GM12878 (cell line): ENCODE data around the gene SLC6A11. TPM values are rescaled to one million over a fixed set of nuclear protein-coding genes. Genes with fewer than 3 reads are reported as not detected.

Experiments
- ATAC-seq: fragments of 200-7000 bp; cut with Tn5 transposase; 3 replicates; pipeline ENCODE4 v1.9.1; 2020; ENCODE audit warnings: mild to moderate bottlenecking, moderate library complexity
- BruUV-seq: library from RNA; stranded (reverse); fragments of 400-500 nt; replicated peaks from 2 replicates; lab custom pipeline; 2021; lab: Mats Ljungman, UMichigan
- CTCF ChIA-PET: fragments of 300-600 bp; sonication (Branson Sonifier 250); formaldehyde crosslinking; extraction: SDS; loops from one replicate; lab custom pipeline; 2021; ENCODE audit warnings: inconsistent platforms; lab: Yijun Ruan, JAX
- POLR2A ChIA-PET: fragments of 350-600 bp; formaldehyde crosslinking; extraction: SDS; loops from one replicate; lab custom pipeline; 2021; ENCODE audit warnings: inconsistent platforms; lab: Charles Lee
- RAD21 ChIA-PET: fragments of 300-600 bp; sonication (Branson Sonifier 250); formaldehyde crosslinking; loops from one replicate; lab custom pipeline; 2023; ENCODE audit warnings: antibody characterized with exemption; ENCODE audit not compliant: unreplicated experiment; lab: Charles Lee
- SMC1A ChIA-PET: fragments of 300-600 bp; sonication (Branson Sonifier 250); formaldehyde crosslinking; loops from one replicate; lab custom pipeline; 2023; ENCODE audit not compliant: unreplicated experiment, uncharacterized antibody; lab: Charles Lee
- DNase-seq: peaks from one replicate; pipeline ENCODE4 v3.0.0-alpha.2; 2011; ENCODE audit warnings: low read depth, low spot score
- FAIRE-seq: peaks from 3 replicates; lab custom pipeline; 2011; peaks lifted over from hg19 to GRCh38; lab: Jason Lieb, UNC
- H2AFZ ChIP-seq: 2 replicates; pipeline ENCODE4 v1.6.0; 2011; ENCODE audit warnings: low read depth, low read length, control low read depth; ENCODE audit not compliant: control insufficient read depth
- H3K27ac ChIP-seq: 2 replicates; pipeline ENCODE4 v1.5.1; 2011; ENCODE audit warnings: control low read depth; ENCODE audit not compliant: control insufficient read depth, insufficient read depth
- H3K27me3 ChIP-seq, 2 experiments: replicated peaks in 1 of 2; 2 replicates each; pipeline versions ENCODE4 v1.6.0 to v1.6.1; 2011; ENCODE audit warnings: low read length in 1 of 2; ENCODE audit not compliant: control insufficient read depth in 2 of 2, insufficient read depth in 2 of 2
- H3K36me3 ChIP-seq, 2 experiments: 2 replicates each; pipeline ENCODE4 v1.5.1; 2011; ENCODE audit warnings: low read length in 1 of 2; ENCODE audit not compliant: control insufficient read depth in 2 of 2, insufficient read depth in 2 of 2
- H3K4me1 ChIP-seq: 2 replicates; pipeline ENCODE4 v1.6.1; 2011; ENCODE audit warnings: mild to moderate bottlenecking, low read length, moderate library complexity, mixed read lengths; ENCODE audit not compliant: control insufficient read depth, insufficient read depth
- H3K4me2 ChIP-seq: 2 replicates; pipeline ENCODE4 v1.6.0; 2011; ENCODE audit warnings: control low read depth; ENCODE audit not compliant: control insufficient read depth, insufficient read depth
- H3K4me3 ChIP-seq: fragments of 200-600 bp; sonication (generic); 2 replicates; pipeline ENCODE4 v1.5.1; 2016
- H3K79me2 ChIP-seq: 2 replicates; pipeline ENCODE4 v1.6.0; 2011; ENCODE audit warnings: low read length; ENCODE audit not compliant: control insufficient read depth, insufficient read depth
- H3K9ac ChIP-seq: 2 replicates; pipeline ENCODE4 v1.8.0; 2011; ENCODE audit warnings: low read length, control low read depth, mixed read lengths; ENCODE audit not compliant: control insufficient read depth, insufficient read depth
- H3K9me3 ChIP-seq: replicated peaks from 3 replicates; pipeline ENCODE4 v1.5.1; 2011; ENCODE audit warnings: mild to moderate bottlenecking, low read length; ENCODE audit not compliant: control insufficient read depth, insufficient read depth
- H4K20me1 ChIP-seq: 2 replicates; pipeline ENCODE4 v1.6.0; 2011; ENCODE audit not compliant: control insufficient read depth, insufficient read depth
- ATF7 ChIP-seq: fragments of 450-650 bp; IDR thresholded peaks from 2 replicates; pipeline ENCODE4 v1.6.1; 2016; ENCODE audit warnings: low read depth, mild to moderate bottlenecking
- BCL11A ChIP-seq: IDR thresholded peaks from 2 replicates; pipeline ENCODE4 v1.6.1; 2011; ENCODE audit warnings: low read depth, low read length
- CBFB ChIP-seq: IDR thresholded peaks from 2 replicates; pipeline ENCODE4 v1.6.1; 2016; ENCODE audit warnings: antibody characterized with exemption, low read depth
- CHD4 ChIP-seq: fragments of 200-600 bp; sonication (generic); IDR thresholded peaks from 2 replicates; pipeline ENCODE4 v1.6.1; 2016; ENCODE audit warnings: mild to moderate bottlenecking
- CREM ChIP-seq: IDR thresholded peaks from 2 replicates; pipeline ENCODE4 v1.6.1; 2014; ENCODE audit warnings: antibody characterized with exemption, low read depth
- EED ChIP-seq: sonication (generic); IDR thresholded peaks from 2 replicates; pipeline ENCODE4 v1.6.1; 2016; ENCODE audit warnings: antibody characterized with exemption, low read depth
- FOXK2 ChIP-seq: fragments of 450-650 bp; IDR thresholded peaks from 2 replicates; pipeline ENCODE4 v1.6.1; 2017; ENCODE audit warnings: mild to moderate bottlenecking, moderate library complexity
- GABPA ChIP-seq: IDR thresholded peaks from 2 replicates; pipeline ENCODE4 v1.6.1; 2014; ENCODE audit warnings: antibody characterized with exemption, low read depth, mild to moderate bottlenecking, inconsistent platforms
- HDAC6 ChIP-seq: fragments of 200-600 bp; sonication (generic); IDR thresholded peaks from one replicate; pipeline ENCODE4 v1.8.0; 2017; ENCODE audit warnings: antibody characterized with exemption; ENCODE audit not compliant: unreplicated experiment
- KDM1A ChIP-seq: fragments of 200-600 bp; sonication (generic); IDR thresholded peaks from 2 replicates; pipeline ENCODE4 v1.6.1; 2016; ENCODE audit warnings: borderline replicate concordance
- NFYA ChIP-seq: IDR thresholded peaks from 2 replicates; pipeline ENCODE4 v1.6.1; 2011; ENCODE audit warnings: low read depth, mild to moderate bottlenecking, low read length, improper control_type of control experiment, borderline replicate concordance
- NFYB ChIP-seq: IDR thresholded peaks from 2 replicates; pipeline ENCODE4 v1.6.1; 2011; ENCODE audit warnings: low read depth, mild to moderate bottlenecking, low read length, improper control_type of control experiment, moderate library complexity; ENCODE audit not compliant: insufficient read depth
- PML ChIP-seq: IDR thresholded peaks from 2 replicates; pipeline ENCODE4 v1.6.1; 2012; ENCODE audit warnings: low read length, inconsistent platforms
- RBBP5 ChIP-seq: fragments of 200-600 bp; sonication (generic); conservative IDR thresholded peaks from 2 replicates; pipeline ENCODE4 v1.6.1; 2016
- RELA ChIP-seq: fragments of 450-650 bp; IDR thresholded peaks from 2 replicates; pipeline ENCODE4 v1.8.0; 2014; ENCODE audit warnings: borderline replicate concordance; ENCODE audit not compliant: partially characterized antibody
- SP1 ChIP-seq: IDR thresholded peaks from one replicate; pipeline ENCODE4 v1.6.1; 2011; ENCODE audit warnings: low read depth, low read length
- STAT3 ChIP-seq: IDR thresholded peaks from 2 replicates; pipeline ENCODE4 v1.6.1; 2011; ENCODE audit warnings: low read depth, low read length, improper control_type of control experiment
- ZBED1 ChIP-seq: IDR thresholded peaks from 2 replicates; pipeline ENCODE4 v1.6.1; 2016; ENCODE audit warnings: borderline replicate concordance
- ZNF622 ChIP-seq: fragments of 450-650 bp; IDR thresholded peaks from 2 replicates; pipeline ENCODE4 v1.6.1; 2017; ENCODE audit warnings: mild to moderate bottlenecking, inconsistent platforms
- WGBS: methylation state at CpG from one replicate; pipeline ENCODE4 v1.1.6; 2016; ENCODE audit warnings: low lambda C conversion rate; ENCODE audit not compliant: insufficient replicate concordance, insufficient coverage; ENCODE audit errors: missing lambda C conversion rate; 5-methylcytosine and 5-hydroxymethylcytosine counted together
- in situ Hi-C: fragments of 300-500 bp; cut with MboI; formaldehyde crosslinking; loops from 9 replicates; pipeline ENCODE4 v1.14.3; 2018; ENCODE audit warnings: mixed read lengths
- intact Hi-C: fragments of 100-400 bp; cut with micrococcal nuclease; formaldehyde crosslinking; loops from one replicate; pipeline ENCODE4 v1.14.2; 2022; ENCODE audit not compliant: unreplicated experiment
- polyA plus RNA-seq, 11 experiments: library from polyadenylated mRNA; depleted of rRNA in 4 of 11; unstranded in 6 of 11; stranded (reverse) in 5 of 11; fragments of >200 nt; fragmentation: Nextera tagmentation in 4 of 11; fragmentation: Illumina TruSeq in 1 of 11; extraction: Ambion mirVana in 4 of 11; extraction: Trizol in 1 of 11; gene quantifications; 1 replicate in 1 of 11; 2 replicates in 10 of 11; pipeline versions ENCODE4 v1.2.1 to v1.2.3, GENCODE V29; 2011 to 2016; ENCODE audit warnings: inconsistent platforms in 2 of 11, missing spikeins in 2 of 11, low read depth in 1 of 11
- total RNA-seq, 4 experiments: library from RNA; depleted of rRNA in 3 of 4; stranded (reverse); fragments of >200 nt in 3 of 4; fragmentation: Illumina TruSeq in 1 of 4; extraction: Trizol in 1 of 4; gene quantifications; 2 replicates each; pipeline versions ENCODE4 v1.2.1 to v1.2.3, GENCODE V29; 2013 to 2021
- TF ChIP-seq, protein P1 (sequence below): IDR thresholded peaks from 2 replicates; pipeline ENCODE4 v1.6.1; 2012; ENCODE audit warnings: low read length, inconsistent platforms
- TF ChIP-seq, protein P2 (sequence below): IDR thresholded peaks from 2 replicates; pipeline ENCODE4 v1.6.1; 2011; ENCODE audit warnings: mild to moderate bottlenecking, low read depth, low read length, moderate library complexity; ENCODE audit not compliant: insufficient replicate concordance

SLC6A11 gene
- total and polyA plus RNA-seq, 10 of the 15 experiments (the other 5 are each of a cell fraction or from before 2014, with no cell fraction given): not detected

- no peaks in the 10 kb centered on the region for H3K4me1 ChIP-seq
- H3K9ac ChIP-seq: no peak overlapping the region
- H4K20me1 ChIP-seq: no peaks in the 10 kb centered on the region
- BruUV-seq: no TSS peak
- POLR2A ChIA-PET: no interaction called here
- RAD21 ChIA-PET: no interaction called here
- FAIRE-seq: no peak
- no peak overlapping the region for H2AFZ ChIP-seq
- 0 out of 4 replicates have a peak, but pooled peaks cover 0 to 4% of the 10 kb centered on the region in 2 experiments for H3K27me3 ChIP-seq
- intact Hi-C loops (no loop called here), in situ Hi-C loops (no loop called here)
- SMC1A ChIA-PET: no interaction called here
- H3K79me2 ChIP-seq: no peaks in the 10 kb centered on the region
- CTCF ChIA-PET: interaction anchor here (1.6 kb wide), 1 partner anchor 12 kb away, joined by 8 read pairs; no protein-coding TSS in a partner anchor
- ATAC-seq: no peak
- no peak for TF ChIP-seq ATF7
- no peak for TF ChIP-seq HDAC6
- TF ChIP-seq ZBED1: no peak
- no peak for TF ChIP-seq RELA
- no peak for TF ChIP-seq RBBP5
- no peak for TF ChIP-seq BCL11A
- no peak for TF ChIP-seq GABPA
- TF ChIP-seq PML: no peak
- TF ChIP-seq STAT3: no peak
- TF ChIP-seq KDM1A: no peak
- H3K36me3 ChIP-seq: no peaks in the 10 kb centered on the region
- DNase-seq: no peak
- H3K27ac ChIP-seq: no peak overlapping the region
- H3K9me3 ChIP-seq: no peaks in the 10 kb centered on the region
- H3K4me2 ChIP-seq: no peak overlapping the region
- H3K4me3 ChIP-seq: no peak overlapping the region
These were observed 29.4 kb upstream of the SLC6A11 start for GRCh38 chr3:10786640-10787039.

- no peak overlapping the region for H3K4me3 ChIP-seq
- DNase-seq (no peak), ATAC-seq (no peak), FAIRE-seq (no peak)
- in situ Hi-C loops (no loop called here), intact Hi-C loops (no loop called here)
- 5% methylated on average over 1 of the region's 1 CpG for WGBS
- H3K4me2 ChIP-seq: no peak overlapping the region
- H4K20me1 ChIP-seq: no peaks in the 10 kb centered on the region
- H3K36me3 ChIP-seq: no peaks in the 10 kb centered on the region
- H3K27ac ChIP-seq: no peak overlapping the region
- no peak overlapping the region for H3K9ac ChIP-seq
- CTCF ChIA-PET: no interaction called here
- H2AFZ ChIP-seq: no peak overlapping the region
- no peaks in the 10 kb centered on the region for H3K9me3 ChIP-seq
- H3K4me1 ChIP-seq: no peaks in the 10 kb centered on the region
- no peaks in the 10 kb centered on the region for H3K79me2 ChIP-seq
- SMC1A ChIA-PET: no interaction called here
- BruUV-seq: no TSS peak
- RAD21 ChIA-PET: no interaction called here
- POLR2A ChIA-PET: no interaction called here
- H3K27me3 ChIP-seq: 0 out of 4 replicates have a peak, but pooled peaks cover 0 to 4% of the 10 kb centered on the region in 2 experiments
- TF ChIP-seq NFYA (no peak), CHD4 (no peak), ZNF622 (no peak), CBFB (no peak), EED (no peak), SP1 (no peak), BCL11A (no peak), ZBED1 (no peak), CREM (no peak), NFYB (no peak), FOXK2 (no peak)
- TF ChIP-seq, protein P1, sequence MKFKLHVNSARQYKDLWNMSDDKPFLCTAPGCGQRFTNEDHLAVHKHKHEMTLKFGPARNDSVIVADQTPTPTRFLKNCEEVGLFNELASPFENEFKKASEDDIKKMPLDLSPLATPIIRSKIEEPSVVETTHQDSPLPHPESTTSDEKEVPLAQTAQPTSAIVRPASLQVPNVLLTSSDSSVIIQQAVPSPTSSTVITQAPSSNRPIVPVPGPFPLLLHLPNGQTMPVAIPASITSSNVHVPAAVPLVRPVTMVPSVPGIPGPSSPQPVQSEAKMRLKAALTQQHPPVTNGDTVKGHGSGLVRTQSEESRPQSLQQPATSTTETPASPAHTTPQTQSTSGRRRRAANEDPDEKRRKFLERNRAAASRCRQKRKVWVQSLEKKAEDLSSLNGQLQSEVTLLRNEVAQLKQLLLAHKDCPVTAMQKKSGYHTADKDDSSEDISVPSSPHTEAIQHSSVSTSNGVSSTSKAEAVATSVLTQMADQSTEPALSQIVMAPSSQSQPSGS: no peak
- TF ChIP-seq, protein P2, sequence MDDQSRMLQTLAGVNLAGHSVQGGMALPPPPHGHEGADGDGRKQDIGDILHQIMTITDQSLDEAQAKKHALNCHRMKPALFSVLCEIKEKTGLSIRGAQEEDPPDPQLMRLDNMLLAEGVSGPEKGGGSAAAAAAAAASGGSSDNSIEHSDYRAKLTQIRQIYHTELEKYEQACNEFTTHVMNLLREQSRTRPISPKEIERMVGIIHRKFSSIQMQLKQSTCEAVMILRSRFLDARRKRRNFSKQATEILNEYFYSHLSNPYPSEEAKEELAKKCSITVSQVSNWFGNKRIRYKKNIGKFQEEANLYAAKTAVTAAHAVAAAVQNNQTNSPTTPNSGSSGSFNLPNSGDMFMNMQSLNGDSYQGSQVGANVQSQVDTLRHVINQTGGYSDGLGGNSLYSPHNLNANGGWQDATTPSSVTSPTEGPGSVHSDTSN: no peak
These were observed 27.6 kb upstream of the SLC6A11 start for GRCh38 chr3:10788451-10788850.
